ENCODE data around the gene HDAC7.

Gene HDAC7

DNA sequence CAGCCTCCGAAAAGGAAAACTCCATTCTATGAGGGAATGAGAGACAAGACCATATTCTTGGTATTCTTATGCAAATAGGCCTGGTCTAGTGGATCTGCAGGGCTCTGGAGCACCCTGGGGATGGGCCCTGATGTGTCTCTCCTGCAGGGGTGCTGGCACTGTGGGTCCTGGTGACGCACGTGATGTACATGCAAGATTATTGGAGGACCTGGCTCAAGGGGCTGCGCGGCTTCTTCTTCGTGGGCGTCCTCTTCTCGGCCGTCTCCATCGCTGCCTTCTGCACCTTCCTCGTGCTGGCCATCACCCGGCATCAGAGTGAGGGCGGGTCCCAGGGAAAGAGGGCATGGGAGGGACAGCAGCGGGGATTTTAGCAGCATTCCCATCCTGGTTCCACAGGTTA is 40.8 kb downstream of the HDAC7 start:
- TF ChIP-seq CTCF (IDR thresholded peaks at IDR 0.05; ENCODE audit: low read length, missing control alignments), result no peak
- no peak for DNase-seq (ENCODE audit: low read depth)
- no peak overlapping the region for H3K4me3 ChIP-seq (replicated peaks; ENCODE audit: low read depth, low read length)

GRCh38 chr12:47777741-47778558 is 41.8 kb downstream of the HDAC7 start:
- no peak for DNase-seq (ENCODE audit: low read depth)
- no peak overlapping the region for H3K4me3 ChIP-seq (replicated peaks; ENCODE audit: low read depth, low read length)
- no peak for TF ChIP-seq CTCF (IDR thresholded peaks at IDR 0.05; ENCODE audit: low read length, missing control alignments)

DNA sequence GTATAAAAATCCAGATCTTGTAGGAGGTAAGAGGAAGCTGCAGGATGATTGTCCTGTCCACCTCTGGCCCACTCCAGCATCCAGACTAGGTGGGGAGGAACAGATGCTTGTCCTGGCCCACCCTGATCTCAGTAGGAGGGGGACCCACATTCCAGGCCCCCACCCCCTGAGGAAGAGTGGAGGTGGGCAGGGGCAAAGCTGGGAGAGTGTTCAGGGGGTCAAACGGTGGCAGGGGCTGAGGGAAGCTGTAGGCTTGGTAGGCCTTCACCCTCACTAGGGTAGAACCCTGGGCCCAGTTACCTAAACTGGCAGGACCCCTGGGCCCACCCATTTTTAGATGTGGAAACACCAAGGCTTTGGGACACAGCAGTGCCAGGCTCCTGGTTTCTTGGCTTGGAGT is 42.6 kb downstream of the HDAC7 start:
- TF ChIP-seq CTCF (IDR thresholded peaks at IDR 0.05; ENCODE audit: low read length, missing control alignments), result no peak
- H3K4me3 ChIP-seq (replicated peaks; ENCODE audit: low read depth, low read length), result no peak overlapping the region
- DNase-seq (ENCODE audit: low read depth), result no peak

DNA sequence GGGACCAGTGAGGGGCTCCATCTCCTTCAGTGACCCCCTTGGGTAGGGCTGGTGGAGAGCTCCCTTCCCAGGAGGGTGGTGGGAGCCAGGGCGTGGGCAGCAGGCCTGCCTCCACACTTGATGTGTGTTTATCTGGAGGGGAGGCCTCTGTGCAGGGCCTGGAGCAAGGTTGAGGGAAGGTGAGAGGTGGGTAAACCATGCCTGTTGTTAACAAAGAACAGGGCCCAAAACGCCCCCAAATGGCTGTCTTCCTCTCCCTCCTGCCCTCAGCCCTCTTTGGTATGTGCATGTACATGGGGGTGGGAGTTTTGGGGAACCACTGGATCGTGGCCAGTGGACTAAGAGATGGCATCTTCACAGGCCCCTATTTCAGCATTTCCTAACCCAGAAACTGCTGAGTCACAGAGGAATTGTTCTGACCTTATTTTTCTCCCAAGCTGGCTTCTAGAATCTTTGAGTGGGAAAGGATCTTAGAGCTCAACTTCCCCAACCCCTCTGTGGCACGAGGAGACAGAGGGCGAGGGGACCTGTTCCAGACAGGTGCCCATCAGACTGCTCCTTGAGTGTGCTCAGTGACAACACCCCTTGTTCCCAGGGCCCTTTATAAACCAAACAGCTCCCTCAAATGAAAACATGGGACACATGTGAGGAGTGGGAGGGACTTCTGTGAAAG is 43.1 kb downstream of the HDAC7 start:
- no peak for TF ChIP-seq CTCF (IDR thresholded peaks at IDR 0.05; ENCODE audit: low read length, missing control alignments)
- H3K4me3 ChIP-seq (replicated peaks; ENCODE audit: low read depth, low read length), result no peak overlapping the region
- DNase-seq (ENCODE audit: low read depth), result peak; percentile 64

DNA sequence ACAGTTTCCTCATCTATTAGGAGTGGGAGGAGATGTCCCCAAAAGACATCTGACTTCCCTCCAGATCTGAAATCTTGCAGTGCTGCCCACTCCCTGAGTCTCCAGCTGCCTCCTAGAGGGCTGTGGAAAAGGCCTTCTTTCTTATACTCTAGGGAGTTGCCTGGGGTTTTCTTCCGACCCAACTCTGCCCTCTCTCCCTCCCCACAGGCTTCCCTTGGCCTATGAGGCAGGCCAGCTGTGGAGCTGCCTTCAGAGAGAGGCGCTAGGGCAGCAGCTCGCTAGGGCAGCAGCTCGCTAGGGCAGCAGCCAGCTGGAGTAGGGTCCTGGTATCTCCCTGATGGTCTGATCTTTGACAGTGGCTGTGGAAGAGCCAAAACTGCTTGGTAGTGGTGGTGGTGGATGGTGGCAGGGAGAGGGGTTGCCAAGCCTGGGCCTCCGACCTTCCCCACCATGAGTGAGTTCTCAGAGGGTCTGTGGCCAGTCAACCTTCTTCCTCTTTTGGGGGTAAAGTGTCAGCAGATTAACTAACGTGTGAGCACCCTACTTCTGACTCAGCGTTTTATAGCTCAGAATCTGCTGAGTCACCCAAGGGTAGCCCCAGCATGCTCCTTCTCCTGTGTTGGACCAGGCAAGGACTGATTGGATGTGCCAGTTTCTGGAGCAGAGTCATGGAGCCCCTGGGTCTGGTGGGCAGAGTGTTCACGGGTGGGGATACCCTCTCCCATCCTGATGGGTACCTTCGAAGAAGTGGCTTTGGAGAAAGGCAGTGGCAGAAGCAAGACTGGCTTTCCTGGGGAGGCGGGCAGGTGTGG is 44.4 kb downstream of the HDAC7 start:
- DNase-seq (ENCODE audit: low read depth), result peak; percentile 37
- no peak overlapping the region for H3K4me3 ChIP-seq (replicated peaks; ENCODE audit: low read depth, low read length)

GRCh38 chr12:47774663-47775062 is 45.0 kb downstream of the HDAC7 start:
- no peak for TF ChIP-seq CTCF (IDR thresholded peaks at IDR 0.05; ENCODE audit: low read length, missing control alignments)
- no peak for DNase-seq (ENCODE audit: low read depth)
- no peak overlapping the region for H3K4me3 ChIP-seq (replicated peaks; ENCODE audit: low read depth, low read length)

More for the DNA sequence above, 44.4 kb downstream of the HDAC7 start:
- no peak for TF ChIP-seq CTCF (IDR thresholded peaks at IDR 0.05; ENCODE audit: low read length, missing control alignments)

All from fibroblast of pulmonary artery (primary cell).